Retinal pigment epithelial cell (primary cell): ENCODE measurements around the gene UGP2.

Experiments used
- DNase-seq: peaks from one replicate; pipeline ENCODE4 v3.0.0-alpha.2; 2010; ENCODE audit warnings: low read depth
- H3K4me3 ChIP-seq: 2 replicates; pipeline ENCODE4 v1.5.1; 2011; ENCODE audit warnings: mild to moderate bottlenecking, low read length, control low read depth, moderate library complexity
- CTCF ChIP-seq: conservative IDR thresholded peaks from 2 replicates; pipeline ENCODE4 v1.5.1; 2011; ENCODE audit warnings: low read depth, low read length, control low read depth, inconsistent platforms

UGP2 gene

GRCh38 chr2:63874204-63875130 lies 32.8 kb downstream of the UGP2 start:
- TF ChIP-seq CTCF: no peak
- H3K4me3 ChIP-seq: no peak overlapping the region
- no peak for DNase-seq

DNA sequence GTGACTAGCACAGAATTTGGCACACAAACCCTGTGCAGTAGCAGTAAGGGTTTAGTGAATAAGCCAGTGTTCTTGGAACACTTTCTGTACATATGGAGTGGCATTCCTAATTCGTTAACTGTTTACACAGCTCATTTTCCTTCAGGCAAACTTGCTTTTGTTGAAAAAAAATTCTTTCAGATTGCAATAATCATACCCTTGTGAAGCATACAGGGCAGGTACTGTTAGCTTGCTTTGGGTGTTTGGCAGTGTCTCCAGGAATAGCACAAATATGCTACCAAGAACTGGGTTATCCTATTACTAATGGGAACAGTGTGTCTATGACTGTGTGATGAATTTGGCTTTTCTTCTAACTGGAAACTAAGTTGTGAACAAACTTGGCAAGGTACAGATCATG lies 33.4 kb downstream of the UGP2 start:
- H3K4me3 ChIP-seq: no peak overlapping the region
- DNase-seq: no peak
- TF ChIP-seq CTCF: no peak

DNA sequence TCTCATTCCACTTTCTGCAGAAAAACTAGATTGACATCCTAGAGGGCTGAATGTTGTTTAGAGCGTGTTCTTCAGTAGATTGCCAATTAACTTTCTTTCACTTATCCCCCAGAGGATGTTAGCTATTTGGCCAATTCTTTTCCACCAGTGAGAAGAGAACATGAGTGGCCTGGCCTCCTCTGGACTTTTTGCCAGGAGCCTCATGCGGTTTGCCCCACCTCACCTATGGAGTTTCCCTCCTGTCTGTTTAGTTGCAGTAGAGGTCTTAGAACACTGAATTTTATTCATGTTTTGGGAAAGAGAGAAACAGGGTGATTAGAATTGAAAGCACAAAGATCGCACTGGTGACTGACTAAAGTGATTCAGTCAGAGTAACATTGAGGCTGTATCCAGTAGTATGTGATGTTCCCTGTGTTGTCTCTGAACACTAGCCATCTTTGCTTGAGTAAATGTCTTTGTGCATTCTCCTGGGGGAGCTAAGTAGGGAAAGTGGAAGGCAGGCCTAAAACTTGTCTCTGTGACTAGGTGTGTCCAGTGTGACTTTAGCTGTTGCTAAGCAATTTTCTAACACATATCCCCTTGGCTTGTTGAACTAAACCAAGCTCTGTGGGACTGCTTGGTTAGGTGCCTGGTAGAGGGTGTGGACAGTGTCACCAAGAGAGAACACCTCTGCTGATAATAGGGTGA lies 34.0 kb downstream of the UGP2 start:
- no peak for TF ChIP-seq CTCF

DNA sequence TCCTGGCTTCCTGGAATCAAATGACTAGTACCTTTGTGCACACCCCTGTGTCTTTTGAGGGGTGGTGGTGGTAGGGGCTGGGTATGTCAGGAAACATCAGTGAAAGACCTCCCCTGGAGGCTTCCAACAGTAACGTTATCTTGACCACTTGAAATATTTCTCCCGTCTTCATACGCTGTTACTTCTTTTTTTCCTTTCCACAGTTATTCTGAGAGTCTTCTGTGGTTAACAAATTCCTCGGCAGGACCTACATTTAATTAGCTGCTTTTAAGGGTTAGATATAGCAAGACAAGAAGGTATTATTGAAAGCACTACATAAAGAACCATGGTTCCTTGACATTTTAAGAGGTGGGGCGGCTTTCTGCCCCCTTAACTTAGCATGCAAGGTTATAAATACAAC lies 34.6 kb downstream of the UGP2 start:
- TF ChIP-seq CTCF: no peak
- no peak overlapping the region for H3K4me3 ChIP-seq
- DNase-seq: no peak

More for the DNA sequence above, 34.0 kb downstream of the UGP2 start:
- no peak for DNase-seq
- no peak overlapping the region for H3K4me3 ChIP-seq

DNA sequence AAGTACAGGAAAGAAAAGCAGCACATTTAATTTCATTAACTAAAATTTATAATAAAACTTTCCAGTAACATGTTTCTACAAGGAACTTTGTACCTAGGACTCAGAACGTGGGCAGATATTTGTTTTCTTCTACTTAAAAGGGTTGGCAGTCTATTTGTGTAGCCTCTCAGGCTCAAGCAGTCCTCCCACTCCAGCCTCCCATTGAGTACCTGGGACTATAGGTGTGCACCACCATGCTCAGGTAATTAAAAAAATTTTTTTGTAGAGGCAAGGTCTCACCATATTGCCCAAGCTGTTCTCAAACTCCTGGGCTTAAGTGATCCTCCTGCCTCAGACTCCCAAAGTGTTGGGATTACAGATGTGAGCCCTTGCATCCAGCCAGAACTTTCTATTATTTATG lies 36.8 kb downstream of the UGP2 start:
- no peak for TF ChIP-seq CTCF
- no peak overlapping the region for H3K4me3 ChIP-seq
- DNase-seq: no peak

GRCh38 chr2:63879876-63880433 lies 38.3 kb downstream of the UGP2 start:
- no peak for DNase-seq
- TF ChIP-seq CTCF: no peak
- H3K4me3 ChIP-seq: no peak overlapping the region
